Caki2 (cell line): ENCODE data around the gene ME2. TPM values are rescaled to one million over a fixed set of nuclear protein-coding genes. Genes with fewer than 3 reads are reported as not detected.
"Not testable (repeated sequence)": the region's sequence is repeated elsewhere in the genome, so short reads cannot be mapped to it uniquely, and the experiment has no call there.

ENCODE experiments used
- DNase-seq: peaks from one replicate; pipeline ENCODE4 v3.0.0-alpha.2; 2015; ENCODE audit warnings: low read depth
- in situ Hi-C: cut with HindIII; loops from 2 replicates; pipeline ENCODE4 v1.10.0; 2016; ENCODE audit warnings: low sequenced_read_pairs, low pct_unique_long_range_greater_than_20kb, mixed read lengths
- total RNA-seq: library from RNA; depleted of rRNA; stranded (reverse); fragments of >200 nt; shearing (Covaris generic); gene quantifications from 2 replicates; pipeline ENCODE4 v1.2.3, GENCODE V29; 2014; ENCODE audit warnings: low replicate concordance

ME2 gene
- total RNA-seq, 1 experiment from 2014 or later = 27.8 TPM

DNA sequence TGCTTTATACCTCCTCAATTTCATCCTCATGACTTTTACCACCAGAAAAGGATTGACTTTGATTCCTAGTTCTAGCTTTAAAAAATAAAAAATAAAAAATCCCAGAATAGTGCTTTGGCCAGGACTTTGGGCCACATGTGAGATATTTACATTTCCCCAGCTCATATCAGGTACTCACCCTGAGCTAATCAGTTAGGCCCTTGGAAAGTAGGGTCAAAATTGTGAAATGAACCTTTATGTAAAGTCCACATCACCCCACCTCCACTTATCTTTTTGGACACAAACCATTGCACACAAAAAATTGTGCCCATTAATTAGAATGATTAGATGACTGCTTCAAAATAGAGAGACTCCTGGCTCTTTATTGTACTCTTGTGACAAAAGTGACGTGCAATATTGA, 17.2 kb downstream of the ME2 start:
- DNase-seq = no peak
- in situ Hi-C loops = no loop called here

DNA sequence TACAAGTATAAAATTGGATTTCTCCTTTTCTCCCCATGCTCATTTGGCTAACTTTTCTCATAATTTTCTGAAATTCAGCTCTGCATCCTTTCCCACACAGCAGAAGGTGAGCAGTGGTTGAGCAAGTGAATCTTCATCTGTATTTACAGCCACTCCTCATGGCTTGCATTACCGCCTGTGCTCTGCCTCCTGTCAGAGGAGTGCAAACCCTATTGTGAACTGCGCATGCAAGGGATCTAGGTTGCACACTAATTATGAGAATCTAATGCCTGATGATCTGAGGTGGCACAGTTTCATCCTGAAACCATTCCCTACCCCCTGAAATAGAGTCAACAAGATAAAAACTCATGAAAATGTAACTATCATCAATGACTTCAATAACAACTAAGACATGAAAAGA, 20.0 kb downstream of the ME2 start:
- DNase-seq = no peak
- in situ Hi-C loops = no loop called here

DNA sequence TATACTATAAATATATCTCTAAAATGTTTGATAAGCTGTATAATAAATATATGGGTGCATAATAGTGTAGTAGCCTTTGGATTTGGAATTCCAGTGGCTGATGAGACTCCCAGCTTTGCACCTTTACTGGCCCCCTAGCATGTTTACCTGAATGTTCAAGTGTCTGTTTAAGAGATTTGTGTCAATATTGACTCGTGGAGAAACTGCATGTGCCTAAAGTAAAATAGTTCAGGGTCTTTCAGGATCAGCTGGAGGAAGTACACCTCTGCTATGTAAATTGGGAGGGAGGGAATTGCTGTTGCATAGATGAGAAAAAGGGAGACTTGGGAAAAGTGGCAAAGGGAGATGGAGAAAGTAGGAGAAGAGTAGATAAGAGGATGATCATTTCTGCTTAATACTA, 23.9 kb downstream of the ME2 start:
- DNase-seq = no peak
- in situ Hi-C loops = no loop called here

DNA sequence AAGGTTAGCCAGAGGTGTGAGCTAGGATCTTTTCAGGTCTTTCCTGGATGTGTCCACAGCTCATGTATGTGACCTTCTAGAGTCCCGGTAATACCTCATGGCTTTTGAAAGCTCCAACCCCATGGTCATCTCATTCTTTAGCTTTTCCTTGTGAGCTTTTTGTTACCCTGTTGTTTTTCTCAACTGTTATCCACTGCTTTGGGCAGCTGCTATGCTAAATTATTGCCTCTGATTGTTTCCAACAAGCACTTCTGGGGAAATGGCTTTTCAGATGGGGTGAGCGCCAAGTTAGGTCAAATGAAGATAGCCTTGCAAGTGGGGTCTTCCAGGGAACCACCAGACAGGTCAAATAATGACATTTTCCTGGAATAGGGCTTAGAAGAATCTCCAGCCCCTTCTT, 27.9 kb downstream of the ME2 start:
- in situ Hi-C loops = no loop called here
- no peak for DNase-seq

DNA sequence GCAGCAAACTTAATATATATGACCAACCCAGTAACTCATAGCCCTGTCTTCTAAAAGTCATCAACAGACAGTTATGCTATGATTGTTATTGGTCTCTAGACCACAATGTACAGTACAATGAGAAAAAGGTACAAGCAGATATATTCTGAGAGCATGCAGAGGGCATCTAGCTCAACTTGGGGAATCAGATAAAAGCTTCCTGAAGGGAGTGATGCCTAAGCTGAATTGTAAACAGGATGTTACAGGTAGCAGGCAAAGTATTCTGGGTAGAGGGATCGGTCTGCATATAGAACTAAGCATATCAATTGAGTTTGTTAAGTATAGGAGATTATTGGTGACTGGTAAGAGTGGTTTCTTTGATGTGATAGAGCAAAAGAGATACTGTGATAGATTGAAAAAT, 30.3 kb downstream of the ME2 start:
- in situ Hi-C loops = no loop called here

DNA sequence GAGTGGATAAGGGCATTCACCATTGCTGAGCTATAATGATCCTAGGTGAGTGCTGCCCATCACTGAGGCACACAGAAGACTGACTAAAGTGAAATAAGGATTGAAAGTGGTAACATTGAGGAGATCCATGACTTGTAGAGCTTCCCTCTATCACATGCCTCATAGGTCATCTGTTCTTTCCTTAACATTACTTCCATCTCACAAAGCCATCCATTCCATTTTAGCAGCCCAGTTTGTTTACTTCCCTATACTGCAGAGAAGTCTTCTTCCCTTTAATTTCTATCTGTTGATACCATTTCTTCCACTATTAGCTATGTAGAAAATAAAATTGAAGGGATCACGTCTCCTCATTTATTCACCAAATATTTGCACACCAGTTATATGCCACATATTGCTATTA, 32.1 kb downstream of the ME2 start:
- DNase-seq = no peak
- in situ Hi-C loops = no loop called here

More for the DNA sequence above, 30.3 kb downstream of the ME2 start:
- DNase-seq = no peak

DNA sequence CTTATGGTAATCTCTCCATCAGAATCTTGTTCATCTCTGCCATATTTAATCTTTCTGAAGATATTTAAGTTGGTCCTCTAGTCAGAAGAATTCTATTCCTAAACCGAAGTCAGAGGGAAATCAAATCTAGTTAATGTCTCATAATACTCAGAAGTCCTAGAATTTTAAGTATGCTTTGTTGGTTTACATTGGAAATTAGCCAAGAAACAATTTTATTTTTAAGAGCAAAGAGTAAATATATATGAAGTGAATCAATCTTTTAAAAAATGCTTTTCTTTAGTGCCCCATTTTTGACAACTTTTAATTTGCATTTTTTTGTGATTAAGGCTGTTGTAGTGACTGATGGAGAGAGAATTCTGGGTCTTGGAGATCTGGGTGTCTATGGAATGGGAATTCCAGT, 38.1 kb downstream of the ME2 start:
- DNase-seq = no peak
- in situ Hi-C loops = no loop called here

DNA sequence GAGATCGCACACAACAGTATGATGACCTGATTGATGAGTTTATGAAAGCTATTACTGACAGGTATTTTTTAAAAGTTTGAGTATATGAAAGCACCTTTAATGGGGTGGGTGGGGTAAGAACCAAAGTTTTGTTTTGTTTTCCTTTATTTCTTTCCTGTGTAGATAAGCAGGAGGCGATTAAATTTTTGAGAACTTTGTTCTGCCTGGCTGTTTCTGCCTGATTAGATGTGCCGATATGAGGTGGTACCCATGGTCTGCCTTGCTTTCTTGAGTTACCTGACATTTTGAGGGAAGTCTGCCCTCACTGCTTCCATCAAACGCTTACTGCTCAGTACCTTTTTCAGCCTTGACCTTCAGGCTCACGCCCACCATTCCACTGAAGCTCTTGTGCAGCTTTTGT, 39.2 kb downstream of the ME2 start:
- in situ Hi-C loops = no loop called here

DNA sequence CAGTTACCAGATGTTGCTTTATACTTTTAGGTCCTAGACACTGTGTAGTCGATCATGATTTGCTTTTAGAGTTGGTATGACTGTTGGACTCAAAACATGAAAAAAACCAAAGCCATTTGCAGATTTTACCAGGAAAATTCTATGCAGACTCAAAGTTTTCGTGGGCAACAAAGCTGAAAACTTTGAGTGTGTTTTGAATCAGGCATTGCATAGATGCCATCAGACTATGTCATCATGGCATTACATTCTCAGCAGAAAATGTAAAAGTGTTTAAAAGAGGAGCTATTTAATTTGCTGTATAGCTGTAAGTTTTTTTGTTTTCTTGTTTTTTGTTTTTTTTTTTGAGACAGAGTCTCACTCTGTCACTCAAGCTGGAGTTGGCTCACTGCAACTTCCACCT, 45.5 kb downstream of the ME2 start:
- DNase-seq = no peak
- in situ Hi-C loops = no loop called here

More for the DNA sequence above, 39.2 kb downstream of the ME2 start:
- no peak for DNase-seq

DNA sequence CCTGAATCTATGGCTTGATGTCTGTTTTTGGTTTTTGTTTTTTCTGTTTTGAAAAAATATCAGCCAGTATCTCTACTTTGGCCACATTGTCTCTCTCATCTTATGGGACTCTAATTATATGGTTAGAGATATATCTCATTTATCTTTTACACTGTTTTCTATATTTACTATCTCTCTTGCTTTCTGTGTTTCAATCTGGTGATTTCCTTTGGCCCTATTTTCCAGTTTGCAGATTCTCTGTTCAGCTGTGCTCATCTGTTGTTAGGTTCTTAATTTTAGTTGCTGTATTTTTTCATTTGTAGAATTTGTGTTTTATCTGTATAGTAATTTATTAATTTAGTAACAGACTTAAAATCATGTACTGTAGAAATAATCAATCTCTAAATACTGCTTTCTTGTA, 47.6 kb downstream of the ME2 start:
- in situ Hi-C loops = no loop called here

DNA sequence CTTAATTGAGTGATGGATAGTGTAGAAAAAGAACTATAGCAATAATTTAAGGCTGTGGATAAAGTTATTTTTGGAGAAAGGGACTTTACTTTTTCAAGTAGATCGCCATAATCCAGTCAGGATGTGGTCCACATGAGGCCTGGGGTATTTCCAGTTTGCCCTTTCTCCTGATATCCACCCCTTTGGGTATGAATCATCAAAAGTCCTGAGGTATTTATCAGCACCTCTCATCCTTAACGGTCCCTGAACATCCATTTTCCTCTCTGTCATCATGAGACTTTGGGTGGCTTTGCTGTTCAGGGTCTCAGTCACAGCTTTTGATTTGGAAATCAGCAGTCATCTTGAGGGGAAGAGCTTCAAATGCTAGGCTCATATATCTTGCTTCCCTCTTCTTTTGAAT, 49.6 kb downstream of the ME2 start:
- peak; percentile 6 for DNase-seq
- in situ Hi-C loops = no loop called here

More for the DNA sequence above, 47.6 kb downstream of the ME2 start:
- no peak for DNase-seq

DNA sequence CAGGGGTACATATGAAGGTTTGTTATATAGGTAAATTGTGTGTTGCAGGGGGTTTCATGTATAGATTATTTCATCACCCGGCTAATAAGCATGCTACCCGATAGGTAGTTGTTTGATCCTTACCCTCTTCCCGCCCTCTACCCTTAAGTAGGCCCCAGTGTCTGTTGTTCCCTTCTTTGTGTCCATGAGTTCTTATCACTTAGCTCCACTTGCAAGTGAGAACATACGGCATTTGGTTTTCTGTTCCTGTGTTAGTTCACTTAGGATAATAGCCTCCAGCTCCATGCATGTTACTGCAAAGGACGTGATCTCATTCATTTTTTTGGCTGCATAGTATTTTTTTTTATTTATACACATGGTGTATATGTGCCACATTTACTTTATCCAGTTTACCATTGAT, 54.8 kb downstream of the ME2 start:
- DNase-seq = no peak
- in situ Hi-C loops = no loop called here

DNA sequence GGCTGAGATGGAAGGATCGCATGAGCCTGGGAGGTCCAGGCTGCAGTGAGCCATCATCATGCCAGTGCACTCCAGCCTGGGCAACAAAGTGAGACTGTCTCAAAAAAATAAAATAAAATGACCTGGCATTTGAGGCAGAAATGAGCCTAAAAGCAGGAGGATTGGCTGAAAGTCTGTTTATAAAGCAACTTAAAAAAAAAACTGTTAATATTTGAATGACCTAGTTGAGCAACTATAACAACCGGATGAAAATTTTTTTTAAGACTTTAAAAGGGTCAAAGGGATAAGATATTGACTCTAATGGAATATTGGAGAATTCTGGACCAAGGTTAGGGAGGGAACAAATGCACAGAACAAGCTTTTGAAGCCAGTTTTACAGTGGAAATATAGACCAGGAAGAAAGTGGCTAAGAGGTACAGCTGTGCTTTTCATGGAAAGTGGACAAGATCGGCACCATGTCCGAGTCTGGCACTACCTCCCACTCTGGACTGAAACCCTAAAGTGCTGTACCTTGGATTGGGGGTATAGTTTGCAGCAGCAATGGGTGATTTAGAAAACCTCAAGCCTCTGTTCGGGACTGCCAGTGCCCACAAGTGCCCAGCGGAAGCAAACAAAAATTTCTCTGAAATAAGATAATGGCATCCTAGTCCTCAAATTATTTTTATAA, 55.8 kb downstream of the ME2 start:
- in situ Hi-C loops = no loop called here
- no peak for DNase-seq

DNA sequence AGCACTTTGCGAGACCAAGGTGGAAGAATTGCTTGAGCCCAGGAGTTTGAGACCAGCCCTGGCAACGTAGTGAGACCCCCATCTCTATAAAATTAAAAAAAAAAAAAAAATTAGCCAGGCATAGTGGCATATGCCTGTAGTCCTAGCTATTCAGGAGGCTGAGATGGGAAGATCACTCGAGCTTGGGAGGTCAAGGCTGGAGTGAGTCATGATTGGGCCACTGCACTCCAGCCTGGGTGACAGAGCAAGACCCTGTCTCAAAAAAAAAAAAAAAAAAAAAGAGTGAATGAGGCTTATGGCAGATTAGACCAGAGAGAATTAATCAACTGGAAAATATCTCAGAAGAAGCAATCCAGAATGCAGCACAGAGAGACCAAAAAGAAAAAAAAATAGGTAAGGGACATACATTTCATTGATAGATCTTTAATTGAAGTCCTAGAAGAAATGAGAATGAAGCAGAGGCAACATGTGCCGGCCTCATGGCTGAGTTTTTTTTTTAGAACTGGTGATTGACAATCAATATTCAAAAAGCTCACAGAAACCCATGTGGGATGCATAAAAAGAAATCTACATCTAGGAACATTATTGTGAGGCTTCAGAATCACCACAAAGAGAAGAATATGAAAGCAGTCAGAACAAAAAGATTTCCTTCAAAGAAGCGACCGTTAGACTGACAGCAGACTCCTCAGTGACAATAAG, 56.7 kb downstream of the ME2 start:
- in situ Hi-C loops = no loop called here
- DNase-seq = no peak

DNA sequence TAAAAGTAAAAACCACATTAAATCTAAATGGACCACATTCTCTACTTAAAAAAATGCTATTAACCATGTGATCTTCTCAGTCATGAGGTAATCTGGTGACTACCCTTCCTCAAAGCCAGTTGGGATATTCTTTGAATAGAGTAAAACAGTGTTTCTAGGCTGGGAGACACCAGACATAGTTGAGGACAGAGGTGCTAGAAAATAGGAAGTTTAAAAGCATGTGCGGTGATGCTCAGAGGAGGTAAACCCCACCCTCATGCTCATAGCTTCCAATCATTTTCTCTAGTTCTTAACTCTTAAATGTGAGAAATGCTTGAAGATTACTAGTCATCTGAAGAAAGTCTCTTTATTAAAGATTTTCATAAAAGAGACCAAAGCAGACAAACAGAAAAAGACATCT, 58.3 kb downstream of the ME2 start:
- in situ Hi-C loops = no loop called here
- DNase-seq = no peak

DNA sequence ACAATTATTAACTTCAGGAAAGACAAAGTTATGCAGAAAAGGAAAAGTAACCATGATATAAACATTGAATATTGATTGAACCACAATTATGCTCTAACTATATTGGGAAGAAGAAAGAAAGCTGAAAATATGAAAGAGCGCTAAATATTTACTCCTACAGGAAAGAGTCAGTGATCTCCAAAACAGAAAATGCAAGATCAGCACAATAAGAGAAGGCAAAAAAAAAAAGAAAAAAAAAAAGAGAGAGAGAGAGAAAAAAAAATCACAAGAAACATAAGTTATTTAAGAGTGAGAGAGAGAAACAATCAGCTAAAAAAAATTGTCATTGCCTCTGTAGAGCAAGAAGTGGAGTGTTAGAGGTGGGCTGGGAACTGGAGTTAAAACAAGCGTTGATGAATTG, 60.0 kb downstream of the ME2 start:
- DNase-seq = no peak
- in situ Hi-C loops = no loop called here

DNA sequence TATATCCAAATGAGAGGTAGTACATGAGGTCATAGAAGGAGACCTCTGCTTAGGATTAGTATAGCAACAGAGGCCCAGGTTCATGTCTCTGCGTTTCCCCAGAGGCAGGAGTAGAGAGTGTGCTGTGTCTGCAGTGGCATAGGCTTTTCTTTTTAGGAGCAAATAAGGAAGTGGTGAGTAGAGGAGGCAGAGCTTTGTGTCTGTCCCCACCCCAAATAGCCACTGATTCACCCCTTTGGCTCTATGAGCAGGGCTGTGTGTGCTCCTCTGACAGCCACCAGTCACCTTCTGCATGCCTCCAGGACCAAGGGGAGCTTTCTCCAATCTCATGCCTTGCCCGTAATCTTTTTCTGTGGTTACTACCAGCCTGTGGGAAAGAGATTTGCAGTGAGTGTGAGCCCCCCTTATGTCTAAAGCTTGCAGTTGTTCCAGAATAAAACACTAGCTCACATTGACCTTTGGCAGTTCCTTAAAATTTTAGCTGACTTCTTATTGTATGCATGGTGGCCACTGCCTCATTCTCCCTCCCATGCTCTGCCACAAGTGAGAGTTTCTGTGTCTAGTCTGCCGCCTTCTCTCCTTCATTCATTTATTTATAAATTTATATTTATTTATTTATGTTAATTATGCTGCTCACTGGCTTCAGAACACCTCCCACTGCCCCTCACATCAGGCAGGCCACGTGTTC, 65.5 kb downstream of the ME2 start:
- no peak for DNase-seq
- in situ Hi-C loops = no loop called here

DNA sequence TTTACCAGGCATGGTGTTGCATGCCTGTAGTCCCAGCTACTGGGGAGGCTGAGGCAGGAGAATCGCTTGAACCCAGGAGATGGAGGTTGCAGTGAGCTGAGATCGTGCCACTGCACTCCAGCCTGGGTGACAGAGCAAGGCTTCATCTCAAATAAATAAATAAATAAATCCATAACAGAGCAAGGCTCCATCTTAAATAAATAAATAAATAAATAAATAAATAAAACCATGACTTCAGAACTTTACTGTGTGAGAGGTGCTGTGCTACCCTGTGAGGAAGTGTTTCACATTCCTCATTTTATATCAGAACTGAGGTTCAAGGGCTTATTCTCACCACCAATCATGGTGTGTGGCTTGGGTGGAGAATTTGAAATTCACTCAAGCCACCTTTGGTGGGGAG, 67.0 kb downstream of the ME2 start:
- DNase-seq, in situ Hi-C loops: not testable (repeated sequence)

DNA sequence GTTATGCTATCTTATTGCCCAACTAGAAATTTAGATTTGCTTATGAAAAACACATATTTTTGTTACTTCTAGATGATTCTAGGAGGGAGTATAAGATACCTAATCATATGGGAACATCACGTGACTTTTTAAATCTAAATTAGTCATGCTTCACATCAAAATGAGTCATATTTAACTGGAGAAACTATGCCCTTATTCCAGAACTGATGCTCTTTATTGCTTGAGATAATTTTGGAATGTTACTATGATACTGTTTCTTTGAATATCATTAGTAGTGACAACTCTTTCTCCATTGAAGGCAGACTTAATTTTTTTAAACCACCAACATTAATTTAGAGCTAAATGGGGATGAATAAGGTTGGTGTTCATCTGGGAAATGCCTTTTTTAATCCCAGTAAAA, 69.0 kb downstream of the ME2 start:
- no peak for DNase-seq
- in situ Hi-C loops = no loop called here

DNA sequence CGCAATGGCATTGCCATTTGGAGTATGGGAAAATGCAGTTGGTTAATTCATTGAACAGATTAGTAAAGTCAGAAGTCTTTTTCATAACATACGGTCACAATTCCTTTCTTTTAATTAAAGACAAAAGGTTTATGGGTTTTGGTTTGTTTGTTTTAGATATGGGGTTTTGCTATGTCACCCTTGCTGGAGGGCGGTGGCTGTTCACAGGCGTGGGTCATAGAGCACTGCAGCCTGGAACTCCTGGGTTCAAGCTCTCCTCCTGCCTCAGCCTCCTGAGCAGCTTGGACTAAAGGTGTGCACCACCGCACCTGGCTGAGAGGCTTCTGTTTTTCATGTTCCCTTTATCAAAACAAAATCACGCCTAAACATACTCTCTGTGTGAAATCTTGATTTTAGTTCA, 70.3 kb downstream of the ME2 start:
- in situ Hi-C loops = no loop called here
- no peak for DNase-seq
